Neural progenitor cell (in vitro differentiated cells): ENCODE measurements around the gene TANC1. TPM values are rescaled to one million over a fixed set of nuclear protein-coding genes. Genes with fewer than 3 reads are reported as not detected.

Source experiments
- DNase-seq: peaks from one replicate; pipeline ENCODE4 v3.0.0-alpha.2; 2016; ENCODE audit warnings: low spot score
- H2AFZ ChIP-seq: fragments of 200-600 bp; sonication (generic); replicated peaks from 2 replicates; pipeline ENCODE4 v1.6.1; 2016; ENCODE audit warnings: antibody characterized with exemption
- H3F3A ChIP-seq: fragments of 200-600 bp; sonication (generic); 2 replicates; pipeline ENCODE4 v1.6.1; 2016; ENCODE audit warnings: antibody characterized with exemption, low read depth
- H3K27ac ChIP-seq: fragments of 200-600 bp; sonication (generic); 2 replicates; pipeline ENCODE4 v1.5.1; 2016; ENCODE audit warnings: mild to moderate bottlenecking
- H3K27me3 ChIP-seq: fragments of 200-600 bp; sonication (generic); 2 replicates; pipeline ENCODE4 v1.6.1; 2016; ENCODE audit warnings: mild to moderate bottlenecking, moderate library complexity
- H3K36me3 ChIP-seq: fragments of 200-600 bp; sonication (generic); 2 replicates; pipeline ENCODE4 v1.5.1; 2016
- H3K4me1 ChIP-seq: fragments of 200-600 bp; sonication (generic); 2 replicates; pipeline ENCODE4 v1.6.1; 2016; ENCODE audit warnings: mixed run types
- H3K4me2 ChIP-seq: fragments of 200-600 bp; sonication (generic); 2 replicates; pipeline ENCODE4 v1.6.1; 2016
- H3K4me3 ChIP-seq: fragments of 200-600 bp; sonication (generic); 2 replicates; pipeline ENCODE4 v1.5.1; 2016
- H3K79me2 ChIP-seq: fragments of 200-600 bp; sonication (generic); 2 replicates; pipeline ENCODE4 v1.6.1; 2016; ENCODE audit warnings: low read depth
- H3K9ac ChIP-seq: fragments of 200-600 bp; sonication (generic); 2 replicates; pipeline ENCODE4 v1.6.1; 2016
- H3K9me3 ChIP-seq: fragments of 200-600 bp; sonication (generic); 2 replicates; pipeline ENCODE4 v1.5.1; 2016; ENCODE audit warnings: low read depth
- H4K20me1 ChIP-seq: fragments of 200-600 bp; sonication (generic); 2 replicates; pipeline ENCODE4 v1.6.1; 2016; ENCODE audit warnings: low read depth
- H3K27ac Mint-ChIP-seq: 3 replicates; pipeline ENCODE4 v1.8.0; 2021; ENCODE audit warnings: mixed read lengths
- H3K27me3 Mint-ChIP-seq: 2 replicates; pipeline ENCODE4 v1.8.0; 2022; ENCODE audit warnings: low read depth, mild to moderate bottlenecking, inconsistent platforms, moderate library complexity, mixed read lengths; ENCODE audit not compliant: insufficient read depth
- H3K36me3 Mint-ChIP-seq: 3 replicates; pipeline ENCODE4 v1.8.0; 2021; ENCODE audit warnings: mixed read lengths
- H3K4me1 Mint-ChIP-seq: 3 replicates; pipeline ENCODE4 v1.8.0; 2021; ENCODE audit warnings: mixed read lengths
- H3K4me3 Mint-ChIP-seq: 3 replicates; pipeline ENCODE4 v1.8.0; 2021; ENCODE audit warnings: mild to moderate bottlenecking, moderate library complexity, mixed read lengths
- H3K9me3 Mint-ChIP-seq: 3 replicates; pipeline ENCODE4 v1.8.0; 2020; ENCODE audit warnings: mixed read lengths
- CTCF ChIP-seq: fragments of 200-600 bp; sonication (generic); IDR thresholded peaks from 2 replicates; pipeline ENCODE4 v1.5.1; 2017; ENCODE audit warnings: antibody characterized with exemption, mild to moderate bottlenecking
- EZH2 ChIP-seq: fragments of 200-600 bp; sonication (generic); IDR thresholded peaks from 2 replicates; pipeline ENCODE4 v1.6.1; 2017; ENCODE audit warnings: antibody characterized with exemption, mild to moderate bottlenecking, moderate library complexity
- EZH2phosphoT487 ChIP-seq: fragments of 200-600 bp; sonication (generic); IDR thresholded peaks from 2 replicates; pipeline ENCODE4 v1.6.1; 2017; ENCODE audit warnings: antibody characterized with exemption
- total RNA-seq: library from RNA; depleted of rRNA; stranded (reverse); fragments of >200 nt; gene quantifications from 2 replicates; pipeline ENCODE4 v1.2.3, GENCODE V29; 2015; ENCODE audit warnings: low replicate concordance

Gene TANC1
- total RNA-seq, 1 donor from 2014 or later, result 11.9 TPM

DNA sequence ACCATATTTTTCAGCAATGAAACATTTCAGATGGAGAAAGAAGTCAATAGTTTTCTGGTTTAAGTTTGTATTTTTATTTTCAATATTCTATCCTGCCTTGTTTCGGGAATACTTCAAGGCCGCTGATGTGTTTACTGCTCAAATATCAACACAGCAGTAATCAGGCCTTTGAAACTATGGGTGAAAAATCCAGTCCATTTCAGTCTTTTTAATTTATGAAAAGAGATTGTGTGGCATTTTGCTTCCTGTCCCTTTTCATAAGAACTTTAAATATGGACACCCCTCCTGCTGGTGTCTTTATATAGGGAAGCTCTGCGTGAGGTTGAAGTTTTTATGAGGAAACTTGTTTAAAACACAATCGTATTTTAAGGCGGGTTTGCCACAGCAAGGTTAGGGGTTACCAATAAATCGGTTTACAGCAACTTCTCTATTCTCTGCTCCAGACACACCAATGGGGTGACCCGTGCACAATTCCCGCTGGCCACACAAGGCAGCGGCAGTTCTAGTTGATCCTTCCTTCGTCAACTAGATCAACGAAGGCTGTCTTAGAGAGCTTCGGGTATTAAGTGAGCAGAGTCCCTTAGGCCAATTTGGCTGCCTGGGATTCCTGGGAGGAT is 1.2 kb upstream of the TANC1 start:
- H3K4me2 ChIP-seq, result peak overlapping the region; percentile 87
- peak overlapping the region; percentile 98 for H2AFZ ChIP-seq
- Mint-ChIP-seq H3K36me3 (no peaks in the 10 kb centered on the region), H3K9me3 (no peaks in the 10 kb centered on the region), H3K27ac (peak overlapping the region; percentile 90), H3K4me1 (peaks cover 61% of the 10 kb centered on the region), H3K4me3 (peak overlapping the region; percentile 90), H3K27me3 (peaks cover 7% of the 10 kb centered on the region)
- H3K4me3 ChIP-seq, result peak overlapping the region; percentile 83
- H3K79me2 ChIP-seq, result peaks cover 3% of the 10 kb centered on the region
- no peaks in the 10 kb centered on the region for H3K36me3 ChIP-seq
- no peak for TF ChIP-seq CTCF
- no peak for TF ChIP-seq EZH2phosphoT487
- TF ChIP-seq EZH2, result no peak
- peaks cover 56% of the 10 kb centered on the region for H3F3A ChIP-seq
- H3K27me3 ChIP-seq, result peaks cover 78% of the 10 kb centered on the region
- H3K4me1 ChIP-seq, result peaks cover 46% of the 10 kb centered on the region
- H3K9me3 ChIP-seq, result no peaks in the 10 kb centered on the region
- H4K20me1 ChIP-seq, result peaks cover 30% of the 10 kb centered on the region
- H3K27ac ChIP-seq, result no peak overlapping the region
- no peak for DNase-seq
- H3K9ac ChIP-seq, result no peak overlapping the region

DNA sequence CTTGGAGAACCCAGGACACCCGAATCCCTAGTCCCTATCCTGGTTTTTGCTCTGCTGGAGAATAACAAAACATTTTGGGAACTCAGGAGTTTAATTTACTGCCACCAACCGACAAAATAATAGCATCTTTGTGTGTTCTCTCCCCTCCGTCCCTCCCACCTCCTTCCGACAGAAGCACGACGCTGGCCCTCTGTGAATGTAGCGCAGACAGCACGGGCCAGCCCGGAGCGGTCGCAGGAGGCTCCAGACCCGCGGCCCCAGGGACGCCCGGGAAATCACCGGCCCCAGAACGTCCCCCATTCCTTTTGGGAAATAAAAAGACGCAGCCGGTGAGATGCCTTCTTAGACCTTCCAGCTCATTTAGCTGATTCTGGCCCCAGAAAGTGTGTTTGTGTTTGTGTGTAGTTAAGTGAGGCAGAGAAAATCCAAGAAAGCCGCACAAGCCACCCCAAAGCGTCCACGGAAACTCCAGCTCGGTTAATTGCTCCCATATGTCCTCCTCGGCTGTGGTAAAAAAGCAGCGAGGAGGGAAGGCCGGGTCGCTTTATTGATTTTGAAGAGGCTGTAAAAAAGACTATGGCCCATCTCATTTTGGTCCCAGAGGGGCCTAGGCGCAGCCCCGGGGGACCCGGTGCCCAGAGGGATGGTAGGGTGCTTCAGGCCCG is 577 bp upstream of the TANC1 start:
- Histone ChIP-seq H3K79me2 (peaks cover 3% of the 10 kb centered on the region), H2AFZ (peak overlapping the region; percentile 98), H3K36me3 (no peaks in the 10 kb centered on the region), H3F3A (peaks cover 50% of the 10 kb centered on the region), H3K27ac (peak overlapping the region; percentile 67), H3K4me2 (peak overlapping the region; percentile 87), H3K9me3 (no peaks in the 10 kb centered on the region), H3K4me3 (peak overlapping the region; percentile 83), H4K20me1 (peaks cover 33% of the 10 kb centered on the region), H3K27me3 (peaks cover 85% of the 10 kb centered on the region), H3K9ac (no peak overlapping the region), H3K4me1 (peaks cover 40% of the 10 kb centered on the region)
- no peak for TF ChIP-seq EZH2
- TF ChIP-seq EZH2phosphoT487, result no peak
- TF ChIP-seq CTCF, result no peak
- Mint-ChIP-seq H3K4me3 (peak overlapping the region; percentile 90), H3K27me3 (peaks cover 4% of the 10 kb centered on the region), H3K4me1 (peaks cover 56% of the 10 kb centered on the region), H3K27ac (peak overlapping the region; percentile 90), H3K36me3 (peaks cover 3% of the 10 kb centered on the region), H3K9me3 (no peaks in the 10 kb centered on the region)
- peak; percentile 89 for DNase-seq

DNA sequence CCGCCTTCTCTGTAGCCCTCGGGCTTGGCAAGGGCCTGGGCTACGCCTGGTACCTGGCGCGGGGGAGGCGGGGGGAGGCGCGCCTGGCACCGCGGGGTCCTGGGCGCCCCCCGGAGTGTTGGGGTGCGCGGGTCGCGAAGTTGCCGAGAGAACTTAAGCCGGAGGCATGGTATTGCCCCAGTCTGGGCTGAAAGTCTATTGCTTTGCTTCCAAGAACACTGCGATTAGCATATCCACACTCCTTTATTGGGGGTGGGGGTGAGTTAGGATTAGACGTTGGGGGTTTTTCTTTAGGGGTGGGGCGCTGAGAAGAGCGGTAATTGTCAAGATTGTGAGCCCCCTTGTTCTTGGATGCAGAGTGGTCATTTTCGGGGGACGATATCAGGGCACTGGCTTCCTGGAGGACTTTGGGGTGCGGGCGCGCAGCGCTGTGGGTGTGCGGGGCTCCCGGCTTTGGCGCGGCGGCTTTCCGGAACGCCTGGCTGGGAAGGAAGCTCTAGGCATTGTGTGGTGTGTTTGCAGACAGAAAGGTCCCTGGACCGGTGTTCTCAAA is 798 bp downstream of the TANC1 start:
- Mint-ChIP-seq H3K36me3 (peaks cover 5% of the 10 kb centered on the region), H3K4me3 (peak overlapping the region; percentile 98), H3K4me1 (peaks cover 45% of the 10 kb centered on the region), H3K27me3 (peaks cover 4% of the 10 kb centered on the region), H3K27ac (peak overlapping the region; percentile 29), H3K9me3 (no peaks in the 10 kb centered on the region)
- H3K9me3 ChIP-seq, result no peaks in the 10 kb centered on the region
- H4K20me1 ChIP-seq, result peaks cover 33% of the 10 kb centered on the region
- peaks cover 86% of the 10 kb centered on the region for H3K27me3 ChIP-seq
- H3F3A ChIP-seq, result peaks cover 38% of the 10 kb centered on the region
- H3K79me2 ChIP-seq, result peaks cover 3% of the 10 kb centered on the region
- H3K4me1 ChIP-seq, result peaks cover 26% of the 10 kb centered on the region
- TF ChIP-seq EZH2 (peak; percentile 70), EZH2phosphoT487 (no peak)
- peak overlapping the region; percentile 87 for H3K4me2 ChIP-seq
- peak overlapping the region; percentile 98 for H2AFZ ChIP-seq
- no peak overlapping the region for H3K27ac ChIP-seq
- no peaks in the 10 kb centered on the region for H3K36me3 ChIP-seq
- peak overlapping the region; percentile 83 for H3K4me3 ChIP-seq
- no peak overlapping the region for H3K9ac ChIP-seq
- DNase-seq, result no peak
